ENCODE data around the gene KIF26B.

Gene KIF26B

GRCh38 chr1:245600658-245601057 is 445.9 kb downstream of the KIF26B start:
- no peaks in the 10 kb centered on the region for H3K4me1 ChIP-seq (ENCODE audit: low read length)
- no peaks in the 10 kb centered on the region for H3K9me3 ChIP-seq (replicated peaks; ENCODE audit: insufficient read depth, low read length)
- no peaks in the 10 kb centered on the region for H4K20me1 ChIP-seq (ENCODE audit: insufficient read depth, low read length)
- H3K9me2 ChIP-seq (replicated peaks; ENCODE audit: insufficient read depth, low read length) = no peaks in the 10 kb centered on the region
- H3K27me3 ChIP-seq (replicated peaks; ENCODE audit: insufficient read depth, low read length) = no peaks in the 10 kb centered on the region
- H3K4me2 ChIP-seq (ENCODE audit: low read depth, low read length) = no peak overlapping the region
- H3K4me3 ChIP-seq (ENCODE audit: low read length) = no peak overlapping the region
- TF ChIP-seq EZH2 (optimal IDR thresholded peaks at IDR 0.05; ENCODE audit: low read depth, low read length) = no peak
- no peak for TF ChIP-seq CTCF (IDR thresholded peaks at IDR 0.05; ENCODE audit: low read length)
- TF ChIP-seq EZH2phosphoT487 (IDR thresholded peaks at IDR 0.05; ENCODE audit: low read length) = no peak
- DNase-seq = no peak
- no peak overlapping the region for H3K9ac ChIP-seq (ENCODE audit: low read length)
- no peak overlapping the region for H3K27ac ChIP-seq (ENCODE audit: low read length)
- H2AFZ ChIP-seq (ENCODE audit: low read length) = no peak overlapping the region
- no peaks in the 10 kb centered on the region for H3K79me2 ChIP-seq (ENCODE audit: low read length)
- H3K36me3 ChIP-seq (replicated peaks; ENCODE audit: insufficient read depth, low read length) = no peaks in the 10 kb centered on the region
- no peaks in the 10 kb centered on the region for H3F3A ChIP-seq (ENCODE audit: insufficient read depth, low read length)

- DNase-seq = no peak
- TF ChIP-seq EZH2 (optimal IDR thresholded peaks at IDR 0.05; ENCODE audit: low read depth, low read length) (no peak), EZH2phosphoT487 (IDR thresholded peaks at IDR 0.05; ENCODE audit: low read length) (no peak), CTCF (IDR thresholded peaks at IDR 0.05; ENCODE audit: low read length) (no peak)
- no peaks in the 10 kb centered on the region for H3K36me3 ChIP-seq (replicated peaks; ENCODE audit: insufficient read depth, low read length)
- H3F3A ChIP-seq (ENCODE audit: insufficient read depth, low read length) = no peaks in the 10 kb centered on the region
- no peaks in the 10 kb centered on the region for H3K9me3 ChIP-seq (replicated peaks; ENCODE audit: insufficient read depth, low read length)
- H3K27me3 ChIP-seq (replicated peaks; ENCODE audit: insufficient read depth, low read length) = no peaks in the 10 kb centered on the region
- H4K20me1 ChIP-seq (ENCODE audit: insufficient read depth, low read length) = no peaks in the 10 kb centered on the region
- H3K4me1 ChIP-seq (ENCODE audit: low read length) = no peaks in the 10 kb centered on the region
- no peaks in the 10 kb centered on the region for H3K79me2 ChIP-seq (ENCODE audit: low read length)
- H3K4me2 ChIP-seq (ENCODE audit: low read depth, low read length) = no peak overlapping the region
- no peak overlapping the region for H3K27ac ChIP-seq (ENCODE audit: low read length)
- H3K9ac ChIP-seq (ENCODE audit: low read length) = no peak overlapping the region
- no peak overlapping the region for H3K4me3 ChIP-seq (ENCODE audit: low read length)
- no peaks in the 10 kb centered on the region for H3K9me2 ChIP-seq (replicated peaks; ENCODE audit: insufficient read depth, low read length)
- H2AFZ ChIP-seq (ENCODE audit: low read length) = no peak overlapping the region
These were observed 448.6 kb downstream of the KIF26B start for GRCh38 chr1:245603311-245603865.

- no peaks in the 10 kb centered on the region for H3K79me2 ChIP-seq (ENCODE audit: low read length)
- no peak overlapping the region for H3K4me3 ChIP-seq (ENCODE audit: low read length)
- H3K27me3 ChIP-seq (replicated peaks; ENCODE audit: insufficient read depth, low read length) = no peaks in the 10 kb centered on the region
- no peaks in the 10 kb centered on the region for H3K9me2 ChIP-seq (replicated peaks; ENCODE audit: insufficient read depth, low read length)
- H2AFZ ChIP-seq (ENCODE audit: low read length) = no peak overlapping the region
- no peak overlapping the region for H3K9ac ChIP-seq (ENCODE audit: low read length)
- H3F3A ChIP-seq (ENCODE audit: insufficient read depth, low read length) = no peaks in the 10 kb centered on the region
- H3K4me1 ChIP-seq (ENCODE audit: low read length) = no peaks in the 10 kb centered on the region
- H4K20me1 ChIP-seq (ENCODE audit: insufficient read depth, low read length) = no peaks in the 10 kb centered on the region
- DNase-seq = no peak
- TF ChIP-seq EZH2phosphoT487 (IDR thresholded peaks at IDR 0.05; ENCODE audit: low read length) (no peak), EZH2 (optimal IDR thresholded peaks at IDR 0.05; ENCODE audit: low read depth, low read length) (no peak), CTCF (IDR thresholded peaks at IDR 0.05; ENCODE audit: low read length) (no peak)
- no peaks in the 10 kb centered on the region for H3K9me3 ChIP-seq (replicated peaks; ENCODE audit: insufficient read depth, low read length)
- no peaks in the 10 kb centered on the region for H3K36me3 ChIP-seq (replicated peaks; ENCODE audit: insufficient read depth, low read length)
- H3K4me2 ChIP-seq (ENCODE audit: low read depth, low read length) = no peak overlapping the region
- H3K27ac ChIP-seq (ENCODE audit: low read length) = no peak overlapping the region
These were observed 450.2 kb downstream of the KIF26B start for GRCh38 chr1:245604979-245605378.

Measured in MM.1S (cell line).